Suprapubic skin (tissue), 4 donors: ENCODE data around the gene LAMA5. TPM values are rescaled to one million over a fixed set of nuclear protein-coding genes. Genes with fewer than 3 reads are reported as not detected.

Source experiments
- DNase-seq, 2 donors: peaks; one replicate each; pipeline ENCODE4 v3.0.0-alpha.2; 2019; ENCODE audit warnings: low spot score in 2 of 2
- H3K27ac ChIP-seq: fragments of 200-600 bp; sonication (generic); one replicate; pipeline ENCODE4 v1.5.1; 2019
- H3K27me3 ChIP-seq: fragments of 200-600 bp; sonication (generic); one replicate; pipeline ENCODE4 v1.5.1; 2019
- H3K36me3 ChIP-seq: fragments of 200-600 bp; sonication (generic); one replicate; pipeline ENCODE4 v1.5.1; 2019
- H3K4me1 ChIP-seq: fragments of 200-600 bp; sonication (generic); one replicate; pipeline ENCODE4 v1.5.1; 2019
- H3K4me3 ChIP-seq: fragments of 200-600 bp; sonication (generic); one replicate; pipeline ENCODE4 v1.5.1; 2019; ENCODE audit warnings: mild to moderate bottlenecking
- H3K9me3 ChIP-seq: fragments of 200-600 bp; sonication (generic); one replicate; pipeline ENCODE4 v1.5.1; 2019
- EP300 ChIP-seq: sonication (generic); formaldehyde crosslinking; IDR thresholded peaks from one replicate; pipeline ENCODE4 v1.6.1; 2017; ENCODE audit warnings: antibody characterized with exemption
- POLR2A ChIP-seq, 2 donors: fragments of 450-650 bp; IDR thresholded peaks; one replicate each; pipeline ENCODE4 v1.6.1; 2017; ENCODE audit warnings: antibody characterized with exemption in 2 of 2, mild to moderate bottlenecking in 2 of 2, moderate library complexity in 2 of 2
- POLR2AphosphoS5 ChIP-seq, 3 donors: sonication (generic); formaldehyde crosslinking; IDR thresholded peaks; one replicate each; pipeline ENCODE4 v1.6.1; 2017; ENCODE audit warnings: antibody characterized with exemption in 3 of 3
- WGBS: methylation state at CpG from one replicate; pipeline ENCODE4 v1.1.5; 2018; 5-methylcytosine and 5-hydroxymethylcytosine counted together
- total RNA-seq, 4 donors: library from RNA; depleted of rRNA; stranded (reverse); fragments of >200 nt; gene quantifications; one replicate each; pipeline ENCODE4 v1.1.0, GENCODE V29; 2016
- TF ChIP-seq, protein P1 (sequence below), 2 donors: fragments of 200-600 bp in 1 of 2; fragments of 450-650 bp in 1 of 2; sonication (generic) in 1 of 2; IDR thresholded peaks; one replicate each; pipeline ENCODE4 v1.5.1; 2016 to 2019; ENCODE audit warnings: antibody characterized with exemption in 2 of 2, mild to moderate bottlenecking in 1 of 2, moderate library complexity in 1 of 2

Gene LAMA5
- total RNA-seq, 4 donors from 2014 or later: 200 to 623 (median 316) TPM

GRCh38 chr20:62336775-62337557, 30.1 kb downstream of the LAMA5 start:
- DNase-seq: no peak
- no peaks in the 10 kb centered on the region for H3K4me1 ChIP-seq
- no peaks in the 10 kb centered on the region for H3K27me3 ChIP-seq
- H3K4me3 ChIP-seq: no peak overlapping the region
- WGBS: 83% methylated on average over 33 of the region's 53 CpGs
- peaks cover 86% of the 10 kb centered on the region for H3K36me3 ChIP-seq
- TF ChIP-seq EP300 (no peak), POLR2A (IDR thresholded peaks at IDR 0.05) (no peak), POLR2AphosphoS5 (IDR thresholded peaks at IDR 0.05) (no peak)
- TF ChIP-seq, protein P1, sequence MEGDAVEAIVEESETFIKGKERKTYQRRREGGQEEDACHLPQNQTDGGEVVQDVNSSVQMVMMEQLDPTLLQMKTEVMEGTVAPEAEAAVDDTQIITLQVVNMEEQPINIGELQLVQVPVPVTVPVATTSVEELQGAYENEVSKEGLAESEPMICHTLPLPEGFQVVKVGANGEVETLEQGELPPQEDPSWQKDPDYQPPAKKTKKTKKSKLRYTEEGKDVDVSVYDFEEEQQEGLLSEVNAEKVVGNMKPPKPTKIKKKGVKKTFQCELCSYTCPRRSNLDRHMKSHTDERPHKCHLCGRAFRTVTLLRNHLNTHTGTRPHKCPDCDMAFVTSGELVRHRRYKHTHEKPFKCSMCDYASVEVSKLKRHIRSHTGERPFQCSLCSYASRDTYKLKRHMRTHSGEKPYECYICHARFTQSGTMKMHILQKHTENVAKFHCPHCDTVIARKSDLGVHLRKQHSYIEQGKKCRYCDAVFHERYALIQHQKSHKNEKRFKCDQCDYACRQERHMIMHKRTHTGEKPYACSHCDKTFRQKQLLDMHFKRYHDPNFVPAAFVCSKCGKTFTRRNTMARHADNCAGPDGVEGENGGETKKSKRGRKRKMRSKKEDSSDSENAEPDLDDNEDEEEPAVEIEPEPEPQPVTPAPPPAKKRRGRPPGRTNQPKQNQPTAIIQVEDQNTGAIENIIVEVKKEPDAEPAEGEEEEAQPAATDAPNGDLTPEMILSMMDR (IDR thresholded peaks at IDR 0.05): no peak
- no peak overlapping the region for H3K27ac ChIP-seq
- H3K9me3 ChIP-seq: no peaks in the 10 kb centered on the region

DNA sequence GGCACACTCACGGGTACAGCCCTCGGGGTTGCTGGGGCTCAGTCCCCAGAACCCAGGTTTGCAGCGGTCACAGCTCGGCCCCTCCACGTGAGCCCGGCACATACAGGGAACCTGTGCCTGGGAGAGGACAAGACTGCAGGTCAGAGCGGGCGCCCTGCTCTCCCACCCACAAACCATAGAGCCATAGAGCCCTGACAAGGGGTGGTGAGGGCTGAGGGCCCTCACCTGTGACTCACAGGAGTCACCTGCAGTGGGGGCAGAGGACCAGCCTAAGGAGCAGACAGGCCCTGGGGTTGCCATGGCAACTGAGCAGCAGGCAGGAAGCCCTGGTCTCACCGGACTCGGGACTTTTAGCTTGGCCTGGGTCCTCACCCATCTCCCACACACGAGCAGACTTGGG, 30.8 kb downstream of the LAMA5 start:
- DNase-seq: no peak
- no peaks in the 10 kb centered on the region for H3K4me1 ChIP-seq
- peaks cover 92% of the 10 kb centered on the region for H3K36me3 ChIP-seq
- H3K27me3 ChIP-seq: no peaks in the 10 kb centered on the region
- TF ChIP-seq, protein P1 (IDR thresholded peaks at IDR 0.05): no peak
- TF ChIP-seq EP300 (no peak), POLR2A (IDR thresholded peaks at IDR 0.05) (no peak), POLR2AphosphoS5 (IDR thresholded peaks at IDR 0.05) (no peak)
- no peak overlapping the region for H3K27ac ChIP-seq
- 65% methylated on average over 4 of the region's 11 CpGs for WGBS
- H3K4me3 ChIP-seq: no peak overlapping the region
- no peaks in the 10 kb centered on the region for H3K9me3 ChIP-seq

- WGBS: 86% methylated on average over 6 of the region's 6 CpGs
- no peaks in the 10 kb centered on the region for H3K9me3 ChIP-seq
- DNase-seq: no peak
- H3K27ac ChIP-seq: no peak overlapping the region
- no peaks in the 10 kb centered on the region for H3K4me1 ChIP-seq
- no peak for TF ChIP-seq POLR2A (IDR thresholded peaks at IDR 0.05)
- no peak overlapping the region for H3K4me3 ChIP-seq
- H3K36me3 ChIP-seq: peaks cover 92% of the 10 kb centered on the region
- no peaks in the 10 kb centered on the region for H3K27me3 ChIP-seq
Measured at GRCh38 chr20:62335532-62335931, 31.6 kb downstream of the LAMA5 start.

DNA sequence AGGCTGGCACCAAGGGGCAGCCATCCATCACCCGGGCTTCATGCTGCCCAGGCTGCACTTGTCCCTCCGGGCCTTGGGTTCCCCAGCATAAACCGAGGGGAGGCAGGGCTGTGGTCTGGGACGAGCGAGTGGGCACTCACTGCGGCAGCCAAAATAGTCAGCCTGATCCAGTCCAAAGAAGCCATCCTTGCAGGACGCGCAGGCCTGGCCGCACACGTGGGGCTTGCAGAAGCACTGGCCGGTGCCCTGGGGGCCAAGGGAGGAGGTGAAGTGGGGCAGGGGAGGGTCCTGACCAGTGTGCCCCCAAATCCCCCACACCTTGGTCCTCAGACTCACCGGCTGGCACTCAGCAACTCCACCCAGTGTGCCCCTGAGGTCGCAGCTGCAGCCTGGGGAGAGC, 32.2 kb downstream of the LAMA5 start:
- TF ChIP-seq, protein P1 (IDR thresholded peaks at IDR 0.05): no peak
- H3K9me3 ChIP-seq: no peaks in the 10 kb centered on the region
- no peak for DNase-seq
- no peaks in the 10 kb centered on the region for H3K27me3 ChIP-seq
- H3K4me3 ChIP-seq: no peak overlapping the region
- WGBS: 95% methylated on average over 4 of the region's 13 CpGs
- no peaks in the 10 kb centered on the region for H3K4me1 ChIP-seq
- peaks cover 93% of the 10 kb centered on the region for H3K36me3 ChIP-seq
- no peak overlapping the region for H3K27ac ChIP-seq

DNA sequence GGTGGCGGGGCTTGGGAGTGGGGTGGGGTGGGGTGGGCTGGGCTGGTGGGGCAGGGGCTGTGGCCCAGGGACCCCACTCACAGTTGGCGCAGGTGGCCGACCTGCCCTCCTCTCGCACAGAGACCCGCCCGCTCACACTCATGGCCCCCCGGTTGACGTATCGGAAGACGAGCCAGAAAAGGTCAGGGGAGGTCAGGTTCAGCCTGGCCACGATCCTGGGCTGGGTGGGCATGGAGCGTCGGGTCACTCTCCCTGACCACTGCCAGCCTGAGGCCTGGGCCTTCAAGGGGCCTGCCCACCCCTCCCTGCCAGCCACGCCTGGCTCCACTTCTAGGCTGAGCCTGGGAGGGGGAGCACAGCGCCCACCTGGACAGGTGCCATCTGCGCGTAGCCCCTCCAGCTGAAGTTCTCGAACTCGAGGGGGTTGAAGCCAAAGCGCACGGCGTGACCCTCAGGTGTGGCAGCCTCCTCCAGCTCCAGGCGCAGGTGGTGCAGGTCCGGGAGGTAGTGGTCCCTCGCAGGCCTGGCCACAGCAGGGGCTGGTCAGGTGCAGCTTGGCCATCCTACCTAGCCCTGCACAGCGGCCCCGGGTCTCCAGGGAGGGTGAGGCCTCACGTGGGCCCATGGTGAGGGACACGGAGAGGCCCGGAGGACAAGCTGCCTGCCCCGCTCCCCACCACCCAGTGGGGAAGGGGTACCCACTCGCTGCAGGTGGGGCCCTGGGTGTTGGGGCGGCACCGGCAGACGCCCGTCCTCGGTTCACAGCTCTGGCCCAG, 33.1 kb downstream of the LAMA5 start:
- no peak overlapping the region for H3K27ac ChIP-seq
- peaks cover 96% of the 10 kb centered on the region for H3K36me3 ChIP-seq
- H3K4me1 ChIP-seq: no peaks in the 10 kb centered on the region
- WGBS: 74% methylated on average over 20 of the region's 37 CpGs
- no peaks in the 10 kb centered on the region for H3K9me3 ChIP-seq
- no peak for DNase-seq
- H3K4me3 ChIP-seq: no peak overlapping the region
- no peak for TF ChIP-seq POLR2AphosphoS5 (IDR thresholded peaks at IDR 0.05)
- TF ChIP-seq POLR2A (IDR thresholded peaks at IDR 0.05): no peak
- TF ChIP-seq, protein P1 (IDR thresholded peaks at IDR 0.05): no peak
- no peak for TF ChIP-seq EP300
- H3K27me3 ChIP-seq: no peaks in the 10 kb centered on the region
